HepG2 (cell line): ENCODE results near the gene IKZF5. TPM values are rescaled to one million over a fixed set of nuclear protein-coding genes. Genes with fewer than 3 reads are reported as not detected.

Experiments
- FOXA3 ChIP-seq: IDR thresholded peaks from 2 replicates; pipeline ENCODE4 v1.6.1; 2016; ENCODE audit warnings: missing genetic modification reagents, missing compliant biosample characterization
- FOXO1 ChIP-seq: sonication (generic); formaldehyde crosslinking; IDR thresholded peaks from 2 replicates; pipeline ENCODE4 v1.4.0; 2020; ENCODE audit warnings: missing genetic modification reagents
- GATAD1 ChIP-seq: IDR thresholded peaks from 2 replicates; pipeline ENCODE4 v1.6.1; 2016; ENCODE audit warnings: missing genetic modification reagents, missing compliant biosample characterization
- HMG20B ChIP-seq: conservative IDR thresholded peaks from 2 replicates; pipeline ENCODE4 v1.6.1; 2016; ENCODE audit warnings: missing genetic modification reagents, missing compliant biosample characterization
- HNF1A ChIP-seq, 2 experiments: sonication (generic) in 1 of 2; formaldehyde crosslinking in 1 of 2; IDR thresholded peaks; 2 replicates each; pipeline versions ENCODE4 v1.4.0 to v1.6.1; 2016 to 2020; ENCODE audit warnings: borderline replicate concordance in 1 of 2, low read depth in 1 of 2, mild to moderate bottlenecking in 1 of 2, missing genetic modification reagents in 1 of 2
- IKZF1 ChIP-seq: fragments of 450-650 bp; IDR thresholded peaks from 2 replicates; pipeline ENCODE4 v1.7.1; 2016
- IKZF4 ChIP-seq: sonication (generic); formaldehyde crosslinking; IDR thresholded peaks from 2 replicates; pipeline ENCODE4 v1.5.1; 2020; ENCODE audit warnings: borderline replicate concordance, mild to moderate bottlenecking, low read depth, missing genetic modification reagents; ENCODE audit errors: not compliant biosample characterization
- IRF2 ChIP-seq: IDR thresholded peaks from 2 replicates; pipeline ENCODE4 v1.6.1; 2018; ENCODE audit warnings: missing genetic modification reagents, missing compliant biosample characterization
- KDM5B ChIP-seq: sonication (generic); formaldehyde crosslinking; IDR thresholded peaks from 2 replicates; pipeline ENCODE4 v1.4.0; 2020; ENCODE audit warnings: missing genetic modification reagents, mild to moderate bottlenecking, borderline replicate concordance
- KLF15 ChIP-seq: sonication (generic); formaldehyde crosslinking; IDR thresholded peaks from 2 replicates; pipeline ENCODE4 v1.8.1; 2023; ENCODE audit warnings: borderline replicate concordance, mild to moderate bottlenecking, inconsistent platforms, missing genetic modification reagents, mixed read lengths
- NR2F6 ChIP-seq, 2 experiments: IDR thresholded peaks; 2 replicates each; pipeline ENCODE4 v1.6.1; 2016; ENCODE audit warnings: antibody characterized with exemption in 1 of 2, mild to moderate bottlenecking in 1 of 2
- PHF5A ChIP-seq: IDR thresholded peaks from one replicate; pipeline ENCODE4 v1.6.1; 2018; ENCODE audit warnings: low read depth, missing genetic modification reagents; ENCODE audit not compliant: unreplicated experiment
- REPIN1 ChIP-seq: sonication (generic); formaldehyde crosslinking; IDR thresholded peaks from 2 replicates; pipeline ENCODE4 v1.8.0; 2022; ENCODE audit warnings: missing genetic modification reagents, low read depth, mild to moderate bottlenecking, borderline replicate concordance
- SP5 ChIP-seq: IDR thresholded peaks from 2 replicates; pipeline ENCODE4 v1.6.1; 2016; ENCODE audit warnings: low read depth, borderline replicate concordance
- SRY ChIP-seq: sonication (generic); formaldehyde crosslinking; IDR thresholded peaks from 2 replicates; pipeline ENCODE4 v1.8.0; 2022; ENCODE audit warnings: mild to moderate bottlenecking, missing genetic modification reagents
- TFDP1 ChIP-seq: IDR thresholded peaks from 2 replicates; pipeline ENCODE4 v1.6.1; 2016; ENCODE audit warnings: missing compliant biosample characterization, missing genetic modification reagents, borderline replicate concordance
- THRA ChIP-seq: sonication (generic); formaldehyde crosslinking; IDR thresholded peaks from 2 replicates; pipeline ENCODE4 v1.4.0; 2020; ENCODE audit warnings: missing genetic modification reagents, borderline replicate concordance
- ZNF138 ChIP-seq: sonication (generic); formaldehyde crosslinking; IDR thresholded peaks from 2 replicates; pipeline ENCODE4 v1.5.0; 2020; ENCODE audit warnings: mild to moderate bottlenecking, low read depth, missing genetic modification reagents
- ZNF484 ChIP-seq: sonication (generic); formaldehyde crosslinking; IDR thresholded peaks from 2 replicates; pipeline ENCODE4 v1.5.1; 2020; ENCODE audit warnings: mild to moderate bottlenecking, low read depth, missing genetic modification reagents, borderline replicate concordance
- ZNF572 ChIP-seq: sonication (generic); formaldehyde crosslinking; IDR thresholded peaks from 2 replicates; pipeline ENCODE4 v1.5.1; 2020; ENCODE audit warnings: mild to moderate bottlenecking, missing genetic modification reagents
- ZNF616 ChIP-seq: sonication (generic); formaldehyde crosslinking; IDR thresholded peaks from 2 replicates; pipeline ENCODE4 v1.5.0; 2020; ENCODE audit warnings: low read depth, mild to moderate bottlenecking, missing genetic modification reagents
- ZNF891 ChIP-seq: sonication (generic); formaldehyde crosslinking; IDR thresholded peaks from 2 replicates; pipeline ENCODE4 v1.5.0; 2020; ENCODE audit warnings: mild to moderate bottlenecking, missing genetic modification reagents
- polyA plus RNA-seq, 8 experiments: library from polyadenylated mRNA; depleted of rRNA in 3 of 8; stranded (reverse) in 7 of 8; unstranded in 1 of 8; fragments of >200 nt; fragmentation: Illumina TruSeq in 4 of 8; extraction: Trizol in 4 of 8; gene quantifications; 2 replicates each; pipeline versions ENCODE4 v1.2.1 to v1.2.3, GENCODE V29; 2011 to 2016; ENCODE audit warnings: low read depth in 4 of 8, missing spikeins in 1 of 8, mixed read lengths in 1 of 8; ENCODE audit not compliant: insufficient read depth in 1 of 8
- total RNA-seq, 5 experiments: library from RNA; depleted of rRNA; stranded (reverse); fragments of >200 nt; fragmentation: Illumina TruSeq; extraction: Trizol; gene quantifications; 2 replicates each; pipeline ENCODE4 v1.2.3, GENCODE V29; 2016; ENCODE audit warnings: low read depth in 1 of 5

IKZF5 gene
- total and polyA plus RNA-seq, 2 of the 13 experiments (the other 11 are each of a cell fraction or from before 2014, with no cell fraction given) = 3.7 to 12.0 TPM

DNA sequence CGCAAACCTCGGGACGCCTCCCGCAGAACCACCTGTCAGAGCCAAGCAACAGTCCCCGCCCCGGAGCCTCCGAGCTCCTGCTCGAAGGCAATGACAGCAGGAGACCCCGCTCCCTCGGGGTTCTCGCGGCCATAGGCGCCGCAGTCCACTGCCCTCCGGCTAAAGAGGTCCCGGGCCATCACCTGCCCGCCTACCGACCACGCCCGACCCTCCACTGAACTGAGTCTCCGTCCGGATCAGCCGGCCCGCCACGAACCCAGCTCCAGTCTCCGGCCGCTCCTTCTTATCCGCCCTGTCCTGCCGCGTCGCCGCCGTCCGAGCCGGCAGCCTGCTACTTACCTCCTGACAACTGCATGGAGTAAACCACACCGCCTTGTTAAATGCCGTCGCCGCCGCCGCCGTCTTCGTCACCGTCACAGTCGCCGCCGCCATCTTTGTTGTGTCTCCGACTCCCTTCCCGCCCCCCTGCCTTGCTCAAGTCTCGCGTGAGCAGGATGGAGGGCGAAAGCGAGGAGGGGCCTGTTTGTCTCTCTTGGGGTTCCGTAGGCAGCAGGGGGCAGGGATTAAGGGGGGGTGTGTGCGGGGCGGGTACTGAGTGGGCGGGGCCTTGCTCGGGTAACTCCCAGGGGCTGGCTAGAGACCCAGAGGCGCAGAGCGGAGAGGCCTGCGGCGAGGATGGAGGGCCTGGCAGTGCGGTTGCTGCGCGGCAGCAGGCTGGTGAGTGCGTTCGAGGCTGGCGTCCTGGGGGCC lies at the start of gene IKZF5, which contains the start of gene ACADSB (continued):
- peak; percentile 92 for TF ChIP-seq GATAD1
- TF ChIP-seq HMG20B (CRISPR knock-in tag) = 0 out of 2 replicates have a peak, but pooled peaks have one; percentile 11
- peak; percentile 82 for TF ChIP-seq TFDP1 (CRISPR knock-in tag)
- TF ChIP-seq ZNF138 (CRISPR knock-in tag) = peak; percentile 69; the same call in 1 of the 2 replicates
- no peak for TF ChIP-seq NR2F6 (IDR thresholded peaks at IDR 0.05)
- TF ChIP-seq NR2F6 (CRISPR knock-in tag; IDR thresholded peaks at IDR 0.05) = peak; percentile 24; the same call in 1 of the 2 replicates
- TF ChIP-seq ZNF484 (CRISPR knock-in tag) = no peak
- TF ChIP-seq ZNF616 (CRISPR knock-in tag) = peak; percentile 70; the same call in 1 of the 2 replicates
- TF ChIP-seq IKZF1 = no peak
- TF ChIP-seq KLF15 (CRISPR knock-in tag) = 0 out of 2 replicates have a peak, but pooled peaks have one; percentile 24
- TF ChIP-seq KDM5B (CRISPR knock-in tag) = 0 out of 2 replicates have a peak, but pooled peaks have one; percentile 41
- TF ChIP-seq IKZF4 (CRISPR knock-in tag) = no peak
- TF ChIP-seq THRA (CRISPR knock-in tag) = peak; percentile 13; the same call in 1 of the 2 replicates
- peak; percentile 73 for TF ChIP-seq ZNF572
- peak; percentile 63 for TF ChIP-seq SP5 (CRISPR knock-in tag)
- no peak for TF ChIP-seq HNF1A (IDR thresholded peaks at IDR 0.05; ENCODE audit: low read depth)
- TF ChIP-seq HNF1A (CRISPR knock-in tag; IDR thresholded peaks at IDR 0.05; ENCODE audit: borderline replicate concordance) = no peak
- peak; percentile 85 for TF ChIP-seq IRF2 (CRISPR knock-in tag)
- TF ChIP-seq SRY (CRISPR knock-in tag) = peak; percentile 75; the same call in 1 of the 2 replicates
- TF ChIP-seq PHF5A (CRISPR knock-in tag) = no peak
- TF ChIP-seq ZNF891 (CRISPR knock-in tag) = 0 out of 2 replicates have a peak, but pooled peaks have one; percentile 44
- peak; percentile 45; the same call in 1 of the 2 replicates for TF ChIP-seq FOXA3 (CRISPR knock-in tag)
- peak; percentile 25; the same call in 1 of the 2 replicates for TF ChIP-seq FOXO1
- TF ChIP-seq REPIN1 (CRISPR knock-in tag) = peak; percentile 40; the same call in 1 of the 2 replicates
